Glutamatergic neuron (in vitro differentiated cells): Measurements from ENCODE around the gene ZFP1. TPM values are rescaled to one million over a fixed set of nuclear protein-coding genes. Genes with fewer than 3 reads are reported as not detected.
"Not testable (repeated sequence)": the region's sequence is repeated elsewhere in the genome, so short reads cannot be mapped to it uniquely, and the experiment has no call there.

Experiments
- DNase-seq: peaks from one replicate; pipeline ENCODE4 v3.0.0; 2022
- H3K27ac Mint-ChIP-seq: one replicate; pipeline ENCODE4 v1.8.0; 2020; ENCODE audit warnings: mild to moderate bottlenecking, mixed read lengths, inconsistent platforms; ENCODE audit not compliant: unreplicated experiment
- H3K27me3 Mint-ChIP-seq: one replicate; pipeline ENCODE4 v1.8.0; 2020; ENCODE audit warnings: mild to moderate bottlenecking, moderate library complexity, mixed read lengths, inconsistent platforms; ENCODE audit not compliant: unreplicated experiment
- H3K36me3 Mint-ChIP-seq: one replicate; pipeline ENCODE4 v1.8.0; 2020; ENCODE audit warnings: mild to moderate bottlenecking, mixed read lengths, inconsistent platforms; ENCODE audit not compliant: unreplicated experiment
- H3K4me1 Mint-ChIP-seq: one replicate; pipeline ENCODE4 v1.8.0; 2020; ENCODE audit warnings: mild to moderate bottlenecking, low read depth, mixed read lengths, inconsistent platforms; ENCODE audit not compliant: unreplicated experiment
- H3K4me3 Mint-ChIP-seq: one replicate; pipeline ENCODE4 v1.8.0; 2020; ENCODE audit warnings: mild to moderate bottlenecking, mixed read lengths, inconsistent platforms; ENCODE audit not compliant: unreplicated experiment
- H3K9me3 Mint-ChIP-seq: one replicate; pipeline ENCODE4 v1.8.0; 2020; ENCODE audit warnings: mild to moderate bottlenecking, moderate library complexity, mixed read lengths, inconsistent platforms; ENCODE audit not compliant: unreplicated experiment
- total RNA-seq: library from RNA; stranded (reverse); fragmentation: NEBNext Ultra II Directional; extraction: Animal tissue kit (Norgen Biotek cat#: 25700); gene quantifications from one replicate; pipeline ENCODE4 v1.2.1, GENCODE V29; 2021; ENCODE audit not compliant: unreplicated experiment
- TF ChIP-seq, protein P1 (sequence below): fragments of 200-600 bp; sonication (generic); IDR thresholded peaks from one replicate; pipeline ENCODE4 v1.5.0; 2021; ENCODE audit not compliant: partially characterized antibody, unreplicated experiment

The ZFP1 gene
- total RNA-seq, 1 donor from 2014 or later: 16.1 TPM

DNA sequence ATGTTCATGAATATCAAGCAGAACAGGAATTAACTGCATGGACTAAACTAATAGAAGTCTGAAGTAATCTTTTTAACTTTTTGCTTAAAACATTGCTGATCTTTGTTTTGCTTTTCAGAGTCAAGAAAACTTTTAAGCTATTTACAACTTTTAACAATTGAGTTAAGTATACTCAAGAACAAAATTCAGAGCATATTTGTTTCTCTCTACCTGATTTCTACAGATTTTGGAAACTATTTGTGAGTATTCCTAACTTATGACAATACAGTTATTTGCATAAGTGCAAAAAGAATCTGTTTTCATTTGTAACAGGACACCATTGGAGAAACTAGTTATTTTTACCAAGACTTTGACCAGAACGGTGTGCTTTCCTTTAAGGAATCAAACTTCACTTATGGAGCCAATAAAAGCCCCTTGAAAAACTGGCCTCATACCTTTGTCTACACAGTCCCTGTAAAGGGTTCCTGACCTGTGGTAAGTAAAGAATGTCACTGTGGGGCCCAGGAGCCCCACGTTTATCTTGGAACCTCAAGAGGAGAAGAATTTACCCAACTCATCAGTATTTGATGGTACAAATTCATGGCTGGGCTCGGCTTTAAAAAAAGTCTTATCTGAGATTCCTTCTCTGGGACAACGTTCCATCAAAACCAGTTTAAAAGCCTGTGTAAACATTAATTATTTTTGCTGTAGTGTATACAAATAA, 20.5 kb upstream of the ZFP1 start:
- H3K4me3 Mint-ChIP-seq: no peak overlapping the region
- no peak overlapping the region for H3K27ac Mint-ChIP-seq
- H3K9me3 Mint-ChIP-seq: peaks cover 7% of the 10 kb centered on the region
- no peak for DNase-seq
- peaks cover 14% of the 10 kb centered on the region for H3K36me3 Mint-ChIP-seq
- TF ChIP-seq, protein P1, sequence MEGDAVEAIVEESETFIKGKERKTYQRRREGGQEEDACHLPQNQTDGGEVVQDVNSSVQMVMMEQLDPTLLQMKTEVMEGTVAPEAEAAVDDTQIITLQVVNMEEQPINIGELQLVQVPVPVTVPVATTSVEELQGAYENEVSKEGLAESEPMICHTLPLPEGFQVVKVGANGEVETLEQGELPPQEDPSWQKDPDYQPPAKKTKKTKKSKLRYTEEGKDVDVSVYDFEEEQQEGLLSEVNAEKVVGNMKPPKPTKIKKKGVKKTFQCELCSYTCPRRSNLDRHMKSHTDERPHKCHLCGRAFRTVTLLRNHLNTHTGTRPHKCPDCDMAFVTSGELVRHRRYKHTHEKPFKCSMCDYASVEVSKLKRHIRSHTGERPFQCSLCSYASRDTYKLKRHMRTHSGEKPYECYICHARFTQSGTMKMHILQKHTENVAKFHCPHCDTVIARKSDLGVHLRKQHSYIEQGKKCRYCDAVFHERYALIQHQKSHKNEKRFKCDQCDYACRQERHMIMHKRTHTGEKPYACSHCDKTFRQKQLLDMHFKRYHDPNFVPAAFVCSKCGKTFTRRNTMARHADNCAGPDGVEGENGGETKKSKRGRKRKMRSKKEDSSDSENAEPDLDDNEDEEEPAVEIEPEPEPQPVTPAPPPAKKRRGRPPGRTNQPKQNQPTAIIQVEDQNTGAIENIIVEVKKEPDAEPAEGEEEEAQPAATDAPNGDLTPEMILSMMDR: no peak
- no peaks in the 10 kb centered on the region for H3K27me3 Mint-ChIP-seq
- H3K4me1 Mint-ChIP-seq: no peaks in the 10 kb centered on the region

DNA sequence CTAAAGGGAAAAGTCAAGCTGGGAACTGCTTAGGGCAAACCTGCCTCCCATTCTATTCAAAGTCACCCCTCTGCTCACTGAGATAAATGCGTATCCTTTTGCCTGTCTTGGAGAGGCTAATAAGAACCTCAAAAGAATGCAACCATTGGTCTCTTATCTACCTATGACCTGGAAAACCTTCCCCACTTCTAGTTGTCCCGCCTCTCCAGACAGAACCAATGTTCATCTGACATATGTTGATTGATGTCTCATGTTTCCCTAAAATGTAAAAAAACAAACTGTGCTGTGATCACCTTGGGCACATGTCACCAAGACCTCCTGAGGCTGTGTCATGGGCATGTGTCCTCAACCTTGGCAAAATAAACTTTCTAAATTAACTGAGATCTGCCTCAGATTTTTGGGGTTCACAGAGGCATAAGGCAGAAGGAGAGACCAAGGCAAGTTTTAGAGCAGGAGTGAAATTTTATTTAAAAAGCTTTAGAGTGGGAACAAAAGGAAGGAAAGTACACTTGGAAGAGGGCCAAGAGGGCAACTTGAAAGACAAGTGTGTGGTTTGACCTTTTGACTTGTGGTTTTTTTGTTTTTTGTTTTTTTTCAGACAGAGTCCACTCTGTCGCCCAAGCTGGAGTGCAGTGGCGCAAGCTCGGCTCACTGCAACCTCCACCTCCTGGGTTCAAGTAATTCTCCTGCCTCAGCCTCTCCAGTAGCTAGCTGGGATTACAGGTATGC, 18.7 kb upstream of the ZFP1 start:
- H3K36me3 Mint-ChIP-seq: peaks cover 14% of the 10 kb centered on the region
- DNase-seq, H3K4me3 Mint-ChIP-seq, H3K4me1 Mint-ChIP-seq, H3K27me3 Mint-ChIP-seq, H3K27ac Mint-ChIP-seq, H3K9me3 Mint-ChIP-seq: not testable (repeated sequence)

DNA sequence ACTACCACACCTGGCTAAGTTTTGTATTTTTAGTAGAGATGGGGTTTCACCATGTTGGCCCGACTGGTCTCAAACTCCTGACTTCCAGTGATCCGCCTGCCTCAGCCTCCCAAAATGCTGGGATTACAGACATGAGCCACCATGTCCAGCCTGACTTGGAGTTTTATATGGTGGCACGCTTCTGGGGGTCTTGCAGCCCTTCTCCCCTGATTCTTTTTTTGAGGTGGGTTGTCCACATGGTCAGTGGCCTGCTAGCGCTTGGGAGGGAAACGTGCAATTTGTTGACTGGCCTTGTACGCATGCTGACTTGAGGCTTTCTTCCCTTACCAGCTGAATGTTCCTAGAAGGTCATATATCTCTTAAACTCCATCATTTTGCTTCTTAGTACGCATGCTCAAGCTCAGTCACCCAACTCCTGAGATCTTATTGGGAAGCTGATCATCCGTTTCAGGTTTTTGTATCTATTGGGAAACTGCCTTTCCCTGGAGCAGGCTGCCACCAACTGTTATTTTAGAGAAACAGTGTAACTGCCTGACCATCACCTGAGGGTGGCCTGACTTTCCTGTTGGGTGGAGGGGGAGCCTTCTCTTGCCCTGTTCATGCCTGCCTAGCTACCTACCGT, 18.1 kb upstream of the ZFP1 start:
- H3K27me3 Mint-ChIP-seq: peaks cover 2% of the 10 kb centered on the region
- peaks cover 14% of the 10 kb centered on the region for H3K36me3 Mint-ChIP-seq
- H3K4me1 Mint-ChIP-seq: no peaks in the 10 kb centered on the region
- no peak overlapping the region for H3K27ac Mint-ChIP-seq
- H3K9me3 Mint-ChIP-seq: peaks cover 7% of the 10 kb centered on the region
- H3K4me3 Mint-ChIP-seq: no peak overlapping the region
- DNase-seq: no peak
- TF ChIP-seq, protein P1: no peak

DNA sequence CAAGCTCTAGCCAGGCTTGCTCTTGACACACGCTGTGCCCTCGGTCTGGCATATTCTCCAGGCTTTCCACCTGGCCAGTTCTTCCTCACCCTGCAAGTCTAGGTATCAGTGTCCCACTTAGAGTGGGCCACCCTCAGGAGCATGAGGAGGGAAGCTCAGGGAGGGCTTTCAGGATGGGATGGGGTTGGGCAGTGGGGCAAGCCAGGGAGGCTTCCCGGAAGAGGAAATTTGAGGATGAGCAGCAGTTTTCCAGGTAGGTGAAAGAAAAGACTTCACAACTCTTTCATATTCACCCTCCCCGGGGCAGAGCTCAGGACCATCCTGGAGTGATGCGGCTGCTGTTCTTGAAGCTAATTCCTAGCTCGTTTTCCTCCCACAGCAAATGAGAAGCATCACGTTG, 17.2 kb upstream of the ZFP1 start:
- Mint-ChIP-seq H3K36me3 (peaks cover 14% of the 10 kb centered on the region), H3K4me3 (no peak overlapping the region), H3K27me3 (peaks cover 2% of the 10 kb centered on the region), H3K27ac (no peak overlapping the region), H3K4me1 (no peaks in the 10 kb centered on the region), H3K9me3 (peaks cover 7% of the 10 kb centered on the region)
- no peak for DNase-seq
- TF ChIP-seq, protein P1: no peak

DNA sequence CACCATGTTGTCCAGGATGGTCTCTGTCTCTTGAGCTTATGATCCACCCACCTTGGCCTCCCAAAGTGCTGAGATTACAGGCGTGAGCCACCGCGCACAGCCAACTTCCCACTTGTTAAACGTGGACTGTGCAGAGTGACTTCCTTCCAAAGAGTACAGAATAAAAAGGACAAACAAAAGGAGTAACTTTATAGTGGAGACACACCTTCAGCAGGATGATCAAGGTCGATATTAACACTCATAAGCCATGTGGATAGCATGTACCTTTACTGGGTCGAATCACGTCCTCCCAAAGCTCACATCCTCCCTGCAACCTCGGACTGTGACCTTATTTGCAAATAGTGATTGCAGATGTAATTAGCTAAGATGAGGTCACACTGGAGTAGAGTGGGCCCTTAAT, 10.1 kb upstream of the ZFP1 start:
- Mint-ChIP-seq H3K4me1 (no peaks in the 10 kb centered on the region), H3K9me3 (no peaks in the 10 kb centered on the region), H3K36me3 (no peaks in the 10 kb centered on the region), H3K27ac (no peak overlapping the region), H3K4me3 (no peak overlapping the region), H3K27me3 (peaks cover 4% of the 10 kb centered on the region)
- no peak for DNase-seq
- TF ChIP-seq, protein P1: no peak
